Naive thymus-derived CD4-positive, alpha-beta T cell (primary cell): ENCODE data around the gene MRPL55. TPM values are rescaled to one million over a fixed set of nuclear protein-coding genes. Genes with fewer than 3 reads are reported as not detected.

ENCODE experiments used
- ATAC-seq: fragments of 150-1000 bp; cut with Tn5 transposase; 2 replicates; pipeline ENCODE4 v1.10.0; 2021; ENCODE audit warnings: mild to moderate bottlenecking, moderate library complexity
- CTCF ChIA-PET: fragments of 350-600 bp; sonication (Branson Sonifier 250); formaldehyde crosslinking; loops from one replicate; lab custom pipeline; 2021; ENCODE audit warnings: antibody characterized with exemption; lab: Charles Lee
- POLR2A ChIA-PET: fragments of 350-600 bp; sonication (Branson Sonifier 250); formaldehyde crosslinking; loops from one replicate; lab custom pipeline; 2021; ENCODE audit warnings: antibody characterized with exemption, inconsistent platforms; lab: Charles Lee
- DNase-seq, 9 donors: peaks; one replicate each; pipeline versions ENCODE4 v3.0.0 to v3.0.0-alpha.2; 2020 to 2022; ENCODE audit warnings: mixed read lengths in 1 of 9
- H3K27ac ChIP-seq: one replicate; pipeline ENCODE4 v1.7.0; 2013; ENCODE audit warnings: mild to moderate bottlenecking, low read depth, low read length, moderate library complexity
- H3K27me3 ChIP-seq, 2 donors: one replicate each; pipeline ENCODE4 v1.7.0; 2013; ENCODE audit warnings: low read length in 2 of 2, mild to moderate bottlenecking in 2 of 2, moderate library complexity in 2 of 2; ENCODE audit not compliant: control insufficient read depth in 2 of 2, insufficient read depth in 2 of 2
- H3K36me3 ChIP-seq, 3 experiments: 1 replicate in 2 of 3; 2 replicates in 1 of 3; pipeline ENCODE4 v1.7.0; 2013; ENCODE audit warnings: low read length in 3 of 3, mild to moderate bottlenecking in 3 of 3, moderate library complexity in 1 of 3; ENCODE audit not compliant: insufficient read depth in 3 of 3, control insufficient read depth in 2 of 3
- H3K4me1 ChIP-seq, 2 donors: one replicate each; pipeline ENCODE4 v1.7.0; 2013; ENCODE audit warnings: low read length in 2 of 2, mild to moderate bottlenecking in 2 of 2, moderate library complexity in 1 of 2; ENCODE audit not compliant: control insufficient read depth in 2 of 2, insufficient read depth in 2 of 2
- H3K4me3 ChIP-seq: 2 replicates; pipeline ENCODE4 v1.7.0; 2013; ENCODE audit warnings: mild to moderate bottlenecking, low read length
- H3K9me3 ChIP-seq, 3 experiments: 1 replicate in 2 of 3; 2 replicates in 1 of 3; pipeline ENCODE4 v1.7.0; 2013; ENCODE audit warnings: low read length in 3 of 3; ENCODE audit not compliant: control insufficient read depth in 2 of 3
- H3K27ac Mint-ChIP-seq, 9 donors: one replicate each; pipeline ENCODE4 v1.8.0; 2020 to 2022; ENCODE audit warnings: mixed read lengths in 9 of 9, mild to moderate bottlenecking in 8 of 9, moderate library complexity in 5 of 9, inconsistent platforms in 2 of 9
- H3K27me3 Mint-ChIP-seq, 5 donors: one replicate each; pipeline ENCODE4 v1.8.0; 2021 to 2022; ENCODE audit warnings: mixed read lengths in 5 of 5, mild to moderate bottlenecking in 1 of 5
- H3K36me3 Mint-ChIP-seq, 5 donors: one replicate each; pipeline ENCODE4 v1.8.0; 2020 to 2022; ENCODE audit warnings: mixed read lengths in 5 of 5, mild to moderate bottlenecking in 3 of 5, inconsistent platforms in 1 of 5
- H3K4me1 Mint-ChIP-seq, 7 donors: one replicate each; pipeline ENCODE4 v1.8.0; 2020 to 2022; ENCODE audit warnings: mixed read lengths in 7 of 7, mild to moderate bottlenecking in 3 of 7, inconsistent platforms in 1 of 7
- H3K4me3 Mint-ChIP-seq, 10 donors: one replicate each; pipeline ENCODE4 v1.8.0; 2020 to 2022; ENCODE audit warnings: mild to moderate bottlenecking in 10 of 10, mixed read lengths in 10 of 10, moderate library complexity in 6 of 10, inconsistent platforms in 2 of 10
- H3K9me3 Mint-ChIP-seq, 11 donors: one replicate each; pipeline ENCODE4 v1.8.0; 2020 to 2022; ENCODE audit warnings: mixed read lengths in 11 of 11, mild to moderate bottlenecking in 4 of 11, inconsistent platforms in 1 of 11, moderate library complexity in 1 of 11
- intact Hi-C, 2 donors: fragments of 100-400 bp; cut with micrococcal nuclease; formaldehyde crosslinking; loops; one replicate each; pipeline ENCODE4 v1.15.1; 2023
- polyA plus RNA-seq, 2 donors: library from polyadenylated mRNA; unstranded; fragments of 300-500 nt; fragmentation: Illumina TruSeq; gene quantifications; one replicate each; pipeline ENCODE4 v1.2.3, GENCODE V29; 2021
- total RNA-seq, 6 experiments: library from RNA in 5 of 6; stranded (reverse) in 5 of 6; gene quantifications; 1 replicate in 5 of 6; 2 replicates in 1 of 6; pipeline ENCODE4 v1.2.3 and lab custom pipeline; 2021 to 2026

Gene MRPL55
- total RNA-seq (10 to 100 TPM; 34.3 to 79.3 (median 65.2) TPM), polyA plus RNA-seq (100 to 1,000 TPM; 132 to 149 TPM), total RNA-seq (lab: John Stamatoyannopoulos, UW) (32.3 reads per million, percentile 61 among the genes with 10 or more reads in this experiment)

- Mint-ChIP-seq H3K4me3 (peak within 1 kb of the TSS; percentile 87 to 95 (median 93)), H3K27me3 (peaks cover 0 to 3% (median 0%) of the 10 kb centered on the region in 5 donors), H3K27ac (peak within 1 kb of the TSS; percentile 88 to 98 (median 95)), H3K4me1 (peaks cover 5 to 37% (median 26%) of the 10 kb centered on the region in 7 donors), H3K36me3 (peaks cover 0 to 7% (median 5%) of the 10 kb centered on the region in 5 donors), H3K9me3 (no peaks in the 10 kb centered on the region)
- no peaks in the 10 kb centered on the region for H3K9me3 ChIP-seq
- DNase-seq (peak; percentile 97 to 100 (median 99)), ATAC-seq (peak; percentile 99)
- H3K36me3 ChIP-seq = peaks cover 0 to 32% (median 0%) of the 10 kb centered on the region in 3 experiments
- H3K27ac ChIP-seq = peak within 1 kb of the TSS; percentile 94
- no peaks in the 10 kb centered on the region for H3K27me3 ChIP-seq
- peaks cover 9 to 16% of the 10 kb centered on the region in 2 donors for H3K4me1 ChIP-seq
- H3K4me3 ChIP-seq = peak within 1 kb of the TSS; percentile 100
- ChIA-PET POLR2A (interaction anchor here (0.7 to 2.1 kb wide), 12 partner anchors 9 to 392 kb away, joined by 3 to 10 read pairs (median 4); partner anchors contain the start of genes ARF1 and GUK1), CTCF (interaction anchor here (0.6 to 1.0 kb wide), 3 partner anchors 22 to 58 kb away, joined by 3 to 4 read pairs (median 3); partner anchors contain the start of gene ARF1)
- intact Hi-C loops = loop anchor here (1.0 to 10.0 kb wide), 12 partner anchors 27 to 1705 kb away; partner anchors contain the start of genes ARF1 (in 2 of the 2), GUK1 (in 2 of the 2), CCSAP (in 1 of the 2) and PARP1 (in 1 of the 2)
Observed at GRCh38 chr1:228109073-228109961, at the start of gene MRPL55. Gene MRPL55 (minus strand): TSS chr1:228109299. CDS start chr1:228108260, 1,039 bp downstream.

- no peaks in the 10 kb centered on the region for H3K27me3 ChIP-seq
- no peak overlapping the region for H3K27ac ChIP-seq
- no peak for ATAC-seq
- no peaks in the 10 kb centered on the region for H3K9me3 ChIP-seq
- Mint-ChIP-seq H3K4me3 (no peak overlapping the region), H3K4me1 (peaks cover 0 to 38% (median 24%) of the 10 kb centered on the region in 7 donors), H3K9me3 (no peaks in the 10 kb centered on the region), H3K27ac (no peak overlapping the region), H3K36me3 (no peaks in the 10 kb centered on the region), H3K27me3 (no peaks in the 10 kb centered on the region)
- no peak for DNase-seq
- H3K4me1 ChIP-seq = peaks cover 0 to 25% of the 10 kb centered on the region in 2 donors
- intact Hi-C loops = no loop called here
- ChIA-PET POLR2A (no interaction called here), CTCF (interaction anchor here (1.0 kb wide), 1 partner anchor 328 kb away, joined by 3 read pairs; the partner anchor contains the start of gene RNF187)
- H3K4me3 ChIP-seq = no peak overlapping the region
- no peaks in the 10 kb centered on the region for H3K36me3 ChIP-seq
Observed at GRCh38 chr1:228158151-228159007, 49.3 kb upstream of the MRPL55 start.

GRCh38 chr1:228157729-228158126, 48.6 kb upstream of the MRPL55 start:
- H3K27me3 ChIP-seq = no peaks in the 10 kb centered on the region
- DNase-seq (no peak), ATAC-seq (no peak)
- Mint-ChIP-seq H3K4me3 (peak overlapping the region in 1 of 10 donors; percentile 69), H3K27ac (peak overlapping the region in 1 of 9 donors; percentile 72), H3K9me3 (peaks cover 0 to under 1% (median 0%) of the 10 kb centered on the region in 11 donors), H3K36me3 (no peaks in the 10 kb centered on the region), H3K4me1 (peaks cover 0 to 34% (median 24%) of the 10 kb centered on the region in 7 donors), H3K27me3 (no peaks in the 10 kb centered on the region)
- H3K36me3 ChIP-seq = no peaks in the 10 kb centered on the region
- CTCF ChIA-PET = interaction anchor here (1.0 kb wide), 1 partner anchor 329 kb away, joined by 3 read pairs; the partner anchor contains the start of gene RNF187
- intact Hi-C loops = loop anchor here in 1 of 2 donors (2.0 kb wide), 1 partner anchor 17 kb away; the partner anchor contains the start of gene GUK1
- POLR2A ChIA-PET = interaction anchor here (2.9 kb wide), 1 partner anchor 8 kb away, joined by 19 read pairs; the partner anchor contains the start of gene IBA57
- H3K27ac ChIP-seq = no peak overlapping the region
- H3K9me3 ChIP-seq = no peaks in the 10 kb centered on the region
- H3K4me1 ChIP-seq = peaks cover 0 to 21% of the 10 kb centered on the region in 2 donors
- no peak overlapping the region for H3K4me3 ChIP-seq

GRCh38 chr1:228156941-228157728, 48.0 kb upstream of the MRPL55 start:
- peaks cover 0 to 1% (median 0%) of the 10 kb centered on the region in 11 donors for H3K9me3 Mint-ChIP-seq
- no peaks in the 10 kb centered on the region for H3K36me3 ChIP-seq
- peaks cover 0 to 15% of the 10 kb centered on the region in 2 donors for H3K4me1 ChIP-seq
- H3K9me3 ChIP-seq = no peaks in the 10 kb centered on the region
- ChIA-PET CTCF (interaction anchor here (1.0 kb wide), 1 partner anchor 330 kb away, joined by 3 read pairs; the partner anchor contains the start of gene RNF187), POLR2A (interaction anchor here (2.9 kb wide), 1 partner anchor 8 kb away, joined by 19 read pairs; the partner anchor contains the start of gene IBA57)
- no peak overlapping the region for H3K27ac ChIP-seq
- no peaks in the 10 kb centered on the region for H3K27me3 Mint-ChIP-seq
- peak overlapping the region in 3 of 9 donors; percentile 72 to 83 (median 83) for H3K27ac Mint-ChIP-seq
- ATAC-seq (peak; percentile 14), DNase-seq (peak in 1 of 9 donors; percentile 43)
- no peaks in the 10 kb centered on the region for H3K27me3 ChIP-seq
- H3K4me3 ChIP-seq = no peak overlapping the region
- no peaks in the 10 kb centered on the region for H3K36me3 Mint-ChIP-seq
- intact Hi-C loops = loop anchor here in 1 of 2 donors (1.0 to 2.0 kb wide), 2 partner anchors 8 to 16 kb away; partner anchors contain the start of genes GUK1 and IBA57
- peaks cover 0 to 29% (median 19%) of the 10 kb centered on the region in 7 donors for H3K4me1 Mint-ChIP-seq
- peak overlapping the region in 4 of 10 donors; percentile 27 to 69 (median 42) for H3K4me3 Mint-ChIP-seq

- no peak overlapping the region for H3K27ac ChIP-seq
- Mint-ChIP-seq H3K27ac (no peak overlapping the region), H3K36me3 (no peaks in the 10 kb centered on the region), H3K4me3 (peak overlapping the region in 1 of 10 donors; percentile 69), H3K4me1 (peaks cover 0 to 22% (median 13%) of the 10 kb centered on the region in 7 donors), H3K27me3 (no peaks in the 10 kb centered on the region), H3K9me3 (peaks cover 0 to 1% (median 0%) of the 10 kb centered on the region in 11 donors)
- CTCF ChIA-PET = no interaction called here
- ATAC-seq (no peak), DNase-seq (no peak)
- POLR2A ChIA-PET = interaction anchor here (2.9 kb wide), 1 partner anchor 9 kb away, joined by 19 read pairs; the partner anchor contains the start of gene IBA57
- H3K9me3 ChIP-seq = no peaks in the 10 kb centered on the region
- peaks cover 0 to 9% of the 10 kb centered on the region in 2 donors for H3K4me1 ChIP-seq
- H3K36me3 ChIP-seq = no peaks in the 10 kb centered on the region
- H3K27me3 ChIP-seq = no peaks in the 10 kb centered on the region
- H3K4me3 ChIP-seq = no peak overlapping the region
- intact Hi-C loops = loop anchor here in 1 of 2 donors (1.0 to 2.0 kb wide), 2 partner anchors 9 to 16 kb away; partner anchors contain the start of genes GUK1 and IBA57
Observed at GRCh38 chr1:228156515-228156881, 47.4 kb upstream of the MRPL55 start.
